ENCODE measurements around the gene HSPA14.

GRCh38 chr10:14839305-14839695, 1.2 kb downstream of the HSPA14 start:
- TF ChIP-seq POLR2A (IDR thresholded peaks at IDR 0.05) (no peak), CTCF (IDR thresholded peaks at IDR 0.05) (no peak)
